Left renal pelvis (tissue), 4 donors: ENCODE measurements around the gene ERG28. TPM values are rescaled to one million over a fixed set of nuclear protein-coding genes. Genes with fewer than 3 reads are reported as not detected.
"Not testable (repeated sequence)": the region's sequence is repeated elsewhere in the genome, so short reads cannot be mapped to it uniquely, and the experiment has no call there.

Experiments
- DNase-seq, 4 donors: peaks; one replicate each; pipeline ENCODE4 v3.0.0-alpha.2; 2013; ENCODE audit warnings: low read depth in 4 of 4, low spot score in 3 of 4
- polyA plus RNA-seq, 4 donors: library from polyadenylated mRNA; unstranded; fragments of 120-200 nt; gene quantifications; one replicate each; pipeline ENCODE4 v1.2.1, GENCODE V29; 2013; ENCODE audit not compliant: insufficient read length in 4 of 4

Gene ERG28, protein sequence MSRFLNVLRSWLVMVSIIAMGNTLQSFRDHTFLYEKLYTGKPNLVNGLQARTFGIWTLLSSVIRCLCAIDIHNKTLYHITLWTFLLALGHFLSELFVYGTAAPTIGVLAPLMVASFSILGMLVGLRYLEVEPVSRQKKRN
- polyA plus RNA-seq = 10 to 100 TPM; 34.1 to 39.3 (median 36.3) TPM

GRCh38 chr14:75660630-75661498 is at the start of gene ERG28, which contains the start of gene TTLL5:
ERG28 (minus strand) TSS chr14:75660876; CDS start chr14:75657502, 3,374 bp downstream.
TTLL5 (plus strand) TSS chr14:75661246; CDS start chr14:75663150, 1,904 bp downstream.
- DNase-seq = peak; percentile 89 to 94 (median 93)

- DNase-seq = peak; percentile 51 to 75 (median 64)
Measured at GRCh38 chr14:75709207-75709812, 48.6 kb upstream of the ERG28 start.

- no peak for DNase-seq
Measured at GRCh38 chr14:75705014-75705413, 44.3 kb upstream of the ERG28 start.

- no peak for DNase-seq
Measured at GRCh38 chr14:75703467-75703866, 42.8 kb upstream of the ERG28 start.

DNA sequence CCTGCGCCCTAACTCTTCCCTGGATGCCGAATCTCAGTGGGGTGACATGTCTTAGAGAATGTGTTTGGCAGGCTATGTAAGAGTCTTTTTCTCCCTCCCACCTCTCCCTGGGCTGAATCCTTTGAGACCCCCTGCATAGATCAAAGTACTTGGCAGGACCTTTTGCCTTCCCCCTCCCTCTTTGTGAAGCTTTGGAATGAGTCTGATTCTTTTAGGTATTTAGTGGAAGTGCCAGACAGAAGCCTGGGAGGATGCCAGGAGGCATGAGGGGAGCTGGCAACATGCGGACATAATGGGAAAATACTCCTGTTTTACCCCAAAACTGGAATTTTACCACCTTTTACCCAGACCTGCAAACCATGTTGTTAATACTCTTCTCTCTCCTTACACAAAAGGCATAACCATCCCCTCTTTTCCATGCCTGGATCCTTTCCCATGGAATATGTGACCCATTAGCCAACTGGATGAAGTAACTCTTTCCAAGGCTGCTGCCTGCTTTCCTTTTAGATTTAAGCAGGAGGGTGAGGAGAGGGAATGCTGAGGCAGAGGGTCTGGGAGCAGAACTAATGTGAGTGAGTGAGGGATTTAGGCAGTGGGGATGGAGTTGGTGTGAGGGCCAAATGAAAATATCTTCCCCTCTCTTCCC is 42.1 kb upstream of the ERG28 start:
- DNase-seq = no peak

- no peak for DNase-seq
Measured at GRCh38 chr14:75702122-75702521, 41.4 kb upstream of the ERG28 start.

- no peak for DNase-seq
Measured at GRCh38 chr14:75700295-75700694, 39.6 kb upstream of the ERG28 start.

GRCh38 chr14:75699331-75699730 is 38.7 kb upstream of the ERG28 start:
- no peak for DNase-seq

DNA sequence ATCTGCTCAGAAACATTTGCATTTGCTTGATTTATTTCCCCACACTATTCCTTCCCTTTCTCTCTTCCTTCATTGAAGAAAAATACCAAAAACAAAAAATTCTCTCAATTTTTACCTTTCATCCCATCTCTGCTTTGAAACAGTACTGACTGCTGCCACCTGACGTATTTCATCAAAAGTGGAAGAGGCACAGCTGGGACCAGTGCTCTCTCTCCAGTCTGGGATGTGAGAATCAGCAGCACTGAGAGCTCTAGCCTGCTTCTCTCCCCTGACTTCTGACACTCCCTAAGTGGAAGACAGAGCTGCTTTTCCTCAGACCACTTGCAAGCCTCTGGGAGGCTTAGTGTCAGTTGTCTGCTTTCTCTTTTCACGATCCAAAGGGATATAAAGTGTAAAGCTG is 37.2 kb upstream of the ERG28 start:
- no peak for DNase-seq

DNA sequence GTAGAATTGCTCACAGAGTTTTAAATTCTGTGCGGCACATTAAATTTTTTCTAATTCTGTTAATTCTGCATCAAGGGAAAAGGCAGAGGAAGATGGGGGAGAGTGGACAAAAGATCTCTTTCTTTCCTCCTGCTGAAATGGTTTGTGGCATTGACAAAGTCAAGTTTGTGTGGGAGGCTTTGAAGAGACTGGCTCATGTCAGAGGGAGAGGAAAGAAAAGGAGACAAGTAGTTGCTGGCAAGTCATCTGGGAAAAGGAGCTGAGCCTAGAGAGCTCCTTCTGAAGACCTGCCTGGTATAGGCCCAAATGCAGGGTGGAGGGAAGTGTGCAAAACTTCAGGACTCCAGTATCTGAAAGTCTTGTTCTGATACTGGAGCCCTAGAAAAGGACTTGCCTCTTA is 36.7 kb upstream of the ERG28 start:
- no peak for DNase-seq

- not testable (repeated sequence) for DNase-seq
Measured at GRCh38 chr14:75695025-75695424, 34.3 kb upstream of the ERG28 start.

- DNase-seq = no peak
Measured at GRCh38 chr14:75690010-75690409, 29.3 kb upstream of the ERG28 start.

DNA sequence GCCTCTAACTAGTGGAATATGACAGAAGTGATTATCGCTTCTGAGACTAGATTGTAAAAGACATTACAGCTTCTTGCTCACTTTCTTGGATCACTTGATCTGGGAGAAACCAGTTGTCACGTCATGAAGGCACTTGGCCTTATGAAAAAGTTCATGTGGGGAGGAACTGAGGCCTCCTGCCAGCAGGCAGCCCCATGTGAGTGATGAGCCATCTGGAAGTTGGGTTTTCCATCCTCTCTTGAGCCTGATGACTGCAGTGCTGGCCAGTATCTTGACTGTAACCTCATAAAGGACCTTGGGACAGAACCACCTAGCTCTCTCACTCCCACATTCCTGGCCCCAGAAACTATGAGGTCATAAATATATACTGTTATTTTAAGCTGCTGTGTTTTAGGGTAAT is 28.3 kb upstream of the ERG28 start:
- DNase-seq = no peak

DNA sequence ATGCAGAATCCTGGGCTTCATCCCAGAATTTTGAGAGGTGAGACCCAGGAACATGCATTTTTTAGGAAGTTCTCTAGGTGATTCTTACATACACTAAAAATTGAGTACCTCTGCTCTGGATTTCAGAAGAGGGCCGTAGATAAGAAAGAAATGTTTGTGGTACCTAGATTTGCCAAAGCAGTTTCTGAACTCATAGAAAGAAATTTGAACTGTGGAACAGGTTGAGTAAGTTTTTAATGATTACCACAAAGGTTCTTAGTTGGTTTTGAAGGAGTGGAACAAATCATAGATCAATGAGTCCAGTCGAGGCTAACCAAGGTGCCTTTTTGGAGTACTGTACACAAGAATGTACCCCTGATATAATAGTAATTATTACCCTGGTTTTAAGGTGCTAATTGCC is 25.2 kb upstream of the ERG28 start:
- DNase-seq = no peak

DNA sequence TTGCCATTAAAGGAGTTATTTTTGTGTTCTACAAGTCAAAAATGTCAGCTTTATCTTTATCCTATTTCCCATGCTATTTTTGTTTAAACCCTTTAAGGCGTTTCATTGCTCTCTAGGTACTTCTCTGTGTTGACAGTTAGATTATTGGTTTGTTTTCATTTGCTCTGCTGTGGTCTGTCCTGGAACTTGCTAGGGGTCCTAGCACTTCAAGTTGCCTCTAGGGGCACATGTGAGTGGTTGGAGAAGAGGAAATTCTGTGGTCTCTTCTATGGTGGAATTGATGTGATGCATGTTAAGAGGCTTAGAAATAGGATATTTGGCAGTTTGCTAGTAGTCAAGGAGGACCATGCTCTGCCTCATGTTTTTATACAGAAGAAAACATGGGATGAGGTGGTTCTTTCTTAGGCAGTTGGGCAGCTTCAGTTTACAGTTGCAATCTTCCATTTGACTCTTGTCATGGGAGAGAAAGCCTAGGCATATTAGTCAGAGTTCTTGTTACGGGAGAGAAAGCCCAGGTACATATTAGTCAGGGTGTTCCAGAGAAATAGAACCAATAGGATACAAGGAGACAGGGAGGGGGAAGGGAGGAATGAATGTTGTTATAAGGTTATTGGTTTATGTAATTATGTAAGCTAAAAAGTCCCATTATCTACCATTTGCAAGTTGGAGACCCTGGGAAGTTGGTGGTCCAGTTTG is 14.7 kb upstream of the ERG28 start:
- DNase-seq = no peak

GRCh38 chr14:75673345-75674035 is 12.8 kb upstream of the ERG28 start:
- no peak for DNase-seq

DNA sequence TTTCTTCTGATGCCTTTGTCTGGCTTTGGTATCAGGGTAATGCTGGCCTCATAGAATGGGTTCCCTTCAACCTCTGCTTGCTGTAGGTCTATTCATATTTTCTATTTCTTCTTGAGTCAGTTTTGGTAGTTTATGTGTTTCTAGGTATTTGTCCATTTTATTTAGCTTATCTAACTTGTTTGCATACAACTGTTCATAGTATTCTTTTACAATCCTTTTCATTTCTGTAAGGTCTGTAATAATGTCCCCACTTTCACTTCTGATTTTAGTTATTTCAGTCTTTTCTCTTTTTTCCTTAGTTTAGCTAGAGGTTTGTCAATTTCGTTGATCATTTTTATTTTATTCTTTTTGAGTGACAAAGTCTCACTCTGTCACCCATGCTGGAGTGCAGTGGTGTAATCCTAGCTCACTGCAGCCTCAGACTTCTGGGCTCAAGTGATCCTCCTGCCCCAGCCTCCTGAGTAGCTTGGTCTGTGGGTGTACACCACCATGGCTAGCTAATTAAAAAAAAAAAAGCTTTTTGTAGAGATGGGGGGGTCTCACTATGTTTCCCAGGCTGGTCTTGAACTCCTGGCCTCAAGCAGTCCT is 12.0 kb upstream of the ERG28 start:
- no peak for DNase-seq

DNA sequence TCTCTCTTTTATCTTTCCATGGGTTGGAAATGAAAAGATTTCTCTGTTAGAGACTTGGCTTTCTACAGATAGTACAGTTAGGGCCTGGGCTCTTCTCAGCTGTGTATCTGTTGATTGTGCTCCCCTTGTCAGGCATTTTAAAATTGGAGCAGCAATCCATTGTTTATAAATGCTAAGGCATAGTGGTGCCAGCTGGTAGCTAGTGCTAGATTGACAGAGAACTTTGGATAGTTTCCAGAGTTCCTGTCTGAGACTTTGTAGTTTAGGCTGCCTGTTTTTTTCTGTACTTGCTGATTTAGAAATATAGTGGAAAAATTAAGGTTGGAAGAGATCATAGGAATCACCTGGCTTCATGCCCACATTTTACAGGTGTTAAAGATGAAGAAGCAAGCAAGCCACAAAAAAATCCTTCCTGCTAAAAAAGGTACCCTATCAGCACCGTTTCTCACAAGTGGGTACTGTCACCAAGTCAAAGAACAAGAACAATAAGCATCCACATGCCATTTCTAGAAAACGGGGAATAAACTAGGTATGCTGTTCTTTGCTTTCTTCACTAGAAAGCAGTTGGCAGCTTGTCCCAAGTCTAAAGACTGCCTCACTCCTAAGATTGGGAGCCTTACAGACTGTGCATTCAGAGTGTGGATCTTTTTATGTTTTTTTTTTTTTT is 6.6 kb upstream of the ERG28 start:
- DNase-seq = no peak

GRCh38 chr14:75662966-75663365 is 2.3 kb upstream of the ERG28 start:
- no peak for DNase-seq
